OCI-LY1 (cell line): ENCODE results near the gene FHIT.

Experiments
- EZH2 ChIP-seq: fragments of 200-600 bp; sonication (generic), shearing (Covaris generic); IDR thresholded peaks from 2 replicates; pipeline ENCODE4 v1.8.0; 2017; ENCODE audit warnings: borderline replicate concordance, mixed run types, mild to moderate bottlenecking, antibody characterized with exemption, low read length, moderate library complexity, mixed read lengths
- TF ChIP-seq, protein P1 (sequence below): fragments of 200-600 bp; sonication (generic), shearing (Covaris generic); IDR thresholded peaks from 2 replicates; pipeline ENCODE4 v1.5.1; 2017; ENCODE audit warnings: mild to moderate bottlenecking, antibody characterized with exemption, low read length, moderate library complexity, mixed read lengths

DNA sequence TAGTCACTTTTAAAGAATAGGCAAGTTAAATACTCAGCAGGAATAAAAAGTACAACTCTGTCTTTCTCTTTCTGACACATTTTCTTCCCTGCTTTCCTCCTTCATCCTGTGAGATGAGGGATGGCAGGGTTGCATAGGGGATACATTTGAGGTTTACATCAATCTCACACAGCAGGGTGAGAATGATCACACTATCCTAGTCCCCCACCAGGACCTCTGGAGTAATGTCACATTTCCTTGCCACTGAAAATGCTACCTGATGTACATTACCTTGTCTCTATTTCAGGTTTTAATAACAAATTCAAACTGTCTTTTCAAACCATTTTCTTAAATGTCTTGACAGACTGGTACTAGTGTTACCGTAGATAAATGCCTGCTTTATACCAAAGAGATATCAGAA lies 816.9 kb downstream of the FHIT start:
- TF ChIP-seq, protein P1, sequence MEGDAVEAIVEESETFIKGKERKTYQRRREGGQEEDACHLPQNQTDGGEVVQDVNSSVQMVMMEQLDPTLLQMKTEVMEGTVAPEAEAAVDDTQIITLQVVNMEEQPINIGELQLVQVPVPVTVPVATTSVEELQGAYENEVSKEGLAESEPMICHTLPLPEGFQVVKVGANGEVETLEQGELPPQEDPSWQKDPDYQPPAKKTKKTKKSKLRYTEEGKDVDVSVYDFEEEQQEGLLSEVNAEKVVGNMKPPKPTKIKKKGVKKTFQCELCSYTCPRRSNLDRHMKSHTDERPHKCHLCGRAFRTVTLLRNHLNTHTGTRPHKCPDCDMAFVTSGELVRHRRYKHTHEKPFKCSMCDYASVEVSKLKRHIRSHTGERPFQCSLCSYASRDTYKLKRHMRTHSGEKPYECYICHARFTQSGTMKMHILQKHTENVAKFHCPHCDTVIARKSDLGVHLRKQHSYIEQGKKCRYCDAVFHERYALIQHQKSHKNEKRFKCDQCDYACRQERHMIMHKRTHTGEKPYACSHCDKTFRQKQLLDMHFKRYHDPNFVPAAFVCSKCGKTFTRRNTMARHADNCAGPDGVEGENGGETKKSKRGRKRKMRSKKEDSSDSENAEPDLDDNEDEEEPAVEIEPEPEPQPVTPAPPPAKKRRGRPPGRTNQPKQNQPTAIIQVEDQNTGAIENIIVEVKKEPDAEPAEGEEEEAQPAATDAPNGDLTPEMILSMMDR: no peak
- TF ChIP-seq EZH2: no peak
